Measurements from ENCODE around the gene DNAJC17. TPM values are rescaled to one million over a fixed set of nuclear protein-coding genes. Genes with fewer than 3 reads are reported as not detected.

DNAJC17 gene
- total RNA-seq (2012; rRNA removed) = 10.7 and 13.9 TPM in 2 replicates

DNA sequence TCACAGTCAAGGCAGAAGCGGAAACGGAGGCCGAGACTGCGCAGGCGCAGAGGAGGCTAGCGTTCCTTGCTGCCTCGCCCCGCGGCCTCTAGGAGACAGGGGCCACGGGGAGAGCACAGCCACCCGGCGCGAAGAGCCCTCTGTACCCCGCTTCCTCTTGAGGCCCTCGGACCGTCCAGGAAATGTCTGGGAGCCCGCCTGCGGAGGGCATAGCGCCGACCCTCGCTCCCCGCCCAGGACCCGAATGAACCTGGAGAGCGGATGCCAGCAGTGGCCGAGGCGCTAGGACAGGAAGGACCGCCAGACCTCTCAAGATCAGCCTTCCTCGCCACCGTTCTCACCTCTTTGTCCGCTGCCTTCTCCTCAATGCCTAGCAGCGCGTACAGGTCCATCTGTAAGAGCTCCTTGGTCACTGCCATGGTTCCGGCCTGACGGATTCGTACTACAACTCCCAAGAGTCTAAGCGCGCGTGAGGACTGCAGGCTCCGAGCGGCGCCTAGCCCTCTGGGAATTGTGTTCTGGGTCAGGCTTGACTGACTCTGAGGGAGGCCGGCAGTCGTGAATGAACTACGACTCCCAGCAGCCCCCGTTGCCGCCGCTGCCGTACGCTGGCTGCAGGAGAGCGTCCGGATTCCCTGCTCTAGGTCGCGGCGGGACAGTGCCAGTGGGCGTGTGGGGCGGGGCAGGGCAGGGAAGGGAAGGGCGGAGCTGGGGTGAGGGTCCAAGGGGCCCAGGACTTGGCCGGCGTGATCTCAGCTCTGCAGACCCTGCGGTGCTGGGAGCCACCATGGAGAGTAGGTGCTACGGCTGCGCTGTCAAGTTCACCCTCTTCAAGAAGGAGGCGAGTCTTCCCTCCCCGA is at the start of gene DNAJC17, which contains the start of gene ZFYVE19:
Gene DNAJC17, minus strand, starts transcription at position 446 of the 860 bp plus-strand sequence. Its CDS starts 27 bp downstream, at position 419.
Gene ZFYVE19, plus strand, starts transcription at position 62 of the 860 bp plus-strand sequence. Its CDS starts 501 bp downstream, at position 563.
- peaks cover 24% of the 10 kb centered on the region for H3K36me3 ChIP-seq (ENCODE audit: insufficient read depth, low read length)
- peak within 1 kb of the TSS; percentile 93 for H3K9ac ChIP-seq (ENCODE audit: low read depth, low read length)
- H3K4me1 ChIP-seq (ENCODE audit: control insufficient read depth, insufficient read depth, low read length) = peaks cover 16% of the 10 kb centered on the region
- H3K27me3 ChIP-seq (ENCODE audit: control insufficient read depth, insufficient read depth, low read length) = no peaks in the 10 kb centered on the region
- H3K4me3 ChIP-seq (ENCODE audit: low read length) = peak within 1 kb of the TSS; percentile 87
- H3K9me3 ChIP-seq (replicated peaks; ENCODE audit: low read length) = no peaks in the 10 kb centered on the region
- H3K4me2 ChIP-seq (ENCODE audit: low read length) = peak within 1 kb of the TSS; percentile 82

- Histone ChIP-seq H3K9ac (ENCODE audit: low read depth, low read length) (no peak overlapping the region), H3K9me3 (replicated peaks; ENCODE audit: low read length) (no peaks in the 10 kb centered on the region), H3K27me3 (ENCODE audit: control insufficient read depth, insufficient read depth, low read length) (peaks cover 9% of the 10 kb centered on the region), H3K4me2 (ENCODE audit: low read length) (no peak overlapping the region), H3K36me3 (ENCODE audit: insufficient read depth, low read length) (no peaks in the 10 kb centered on the region), H3K4me3 (ENCODE audit: low read length) (no peak overlapping the region), H3K4me1 (ENCODE audit: control insufficient read depth, insufficient read depth, low read length) (no peaks in the 10 kb centered on the region)
Observed at GRCh38 chr15:40856746-40857145, 49.5 kb upstream of the DNAJC17 start.

- Histone ChIP-seq H3K36me3 (ENCODE audit: insufficient read depth, low read length) (no peaks in the 10 kb centered on the region), H3K4me1 (ENCODE audit: control insufficient read depth, insufficient read depth, low read length) (no peaks in the 10 kb centered on the region), H3K4me2 (ENCODE audit: low read length) (no peak overlapping the region), H3K27me3 (ENCODE audit: control insufficient read depth, insufficient read depth, low read length) (peaks cover 6% of the 10 kb centered on the region), H3K9ac (ENCODE audit: low read depth, low read length) (no peak overlapping the region), H3K4me3 (ENCODE audit: low read length) (no peak overlapping the region), H3K9me3 (replicated peaks; ENCODE audit: low read length) (no peaks in the 10 kb centered on the region)
Observed at GRCh38 chr15:40855706-40856234, 48.5 kb upstream of the DNAJC17 start.

DNA sequence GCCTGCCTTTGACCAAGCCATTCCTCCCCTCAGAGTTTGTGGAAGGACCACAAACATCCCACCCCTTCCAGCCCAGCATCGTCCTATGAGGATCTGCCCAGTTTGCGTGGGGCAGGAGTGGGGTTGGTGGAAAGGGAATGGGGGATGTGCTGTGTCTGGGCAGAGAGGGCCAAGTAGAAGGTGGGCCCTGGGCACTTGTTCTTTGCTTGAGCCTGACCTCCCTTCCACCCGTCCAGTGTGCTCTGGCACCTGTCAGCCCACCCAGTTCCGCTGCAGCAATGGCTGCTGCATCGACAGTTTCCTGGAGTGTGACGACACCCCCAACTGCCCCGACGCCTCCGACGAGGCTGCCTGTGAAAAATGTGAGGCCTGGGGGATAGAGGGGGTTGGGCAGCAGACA is 46.9 kb upstream of the DNAJC17 start:
- Histone ChIP-seq H3K9ac (ENCODE audit: low read depth, low read length) (no peak overlapping the region), H3K4me3 (ENCODE audit: low read length) (no peak overlapping the region)

GRCh38 chr15:40853241-40853890 is 46.1 kb upstream of the DNAJC17 start:
- H3K9ac ChIP-seq (ENCODE audit: low read depth, low read length) = no peak overlapping the region
- no peak overlapping the region for H3K4me3 ChIP-seq (ENCODE audit: low read length)
- peaks cover 9% of the 10 kb centered on the region for H3K27me3 ChIP-seq (ENCODE audit: control insufficient read depth, insufficient read depth, low read length)
- no peaks in the 10 kb centered on the region for H3K4me1 ChIP-seq (ENCODE audit: control insufficient read depth, insufficient read depth, low read length)
- no peak overlapping the region for H3K4me2 ChIP-seq (ENCODE audit: low read length)
- no peaks in the 10 kb centered on the region for H3K36me3 ChIP-seq (ENCODE audit: insufficient read depth, low read length)
- H3K9me3 ChIP-seq (replicated peaks; ENCODE audit: low read length) = no peaks in the 10 kb centered on the region

More for the DNA sequence above, 46.9 kb upstream of the DNAJC17 start:
- H3K4me2 ChIP-seq (ENCODE audit: low read length) = no peak overlapping the region
- H3K4me1 ChIP-seq (ENCODE audit: control insufficient read depth, insufficient read depth, low read length) = no peaks in the 10 kb centered on the region
- peaks cover 9% of the 10 kb centered on the region for H3K27me3 ChIP-seq (ENCODE audit: control insufficient read depth, insufficient read depth, low read length)
- H3K36me3 ChIP-seq (ENCODE audit: insufficient read depth, low read length) = no peaks in the 10 kb centered on the region
- no peaks in the 10 kb centered on the region for H3K9me3 ChIP-seq (replicated peaks; ENCODE audit: low read length)

GRCh38 chr15:40852529-40852928 is 45.3 kb upstream of the DNAJC17 start:
- Histone ChIP-seq H3K27me3 (ENCODE audit: control insufficient read depth, insufficient read depth, low read length) (peaks cover 12% of the 10 kb centered on the region), H3K4me3 (ENCODE audit: low read length) (no peak overlapping the region), H3K9ac (ENCODE audit: low read depth, low read length) (no peak overlapping the region), H3K4me2 (ENCODE audit: low read length) (no peak overlapping the region), H3K4me1 (ENCODE audit: control insufficient read depth, insufficient read depth, low read length) (no peaks in the 10 kb centered on the region), H3K36me3 (ENCODE audit: insufficient read depth, low read length) (no peaks in the 10 kb centered on the region), H3K9me3 (replicated peaks; ENCODE audit: low read length) (no peaks in the 10 kb centered on the region)

DNA sequence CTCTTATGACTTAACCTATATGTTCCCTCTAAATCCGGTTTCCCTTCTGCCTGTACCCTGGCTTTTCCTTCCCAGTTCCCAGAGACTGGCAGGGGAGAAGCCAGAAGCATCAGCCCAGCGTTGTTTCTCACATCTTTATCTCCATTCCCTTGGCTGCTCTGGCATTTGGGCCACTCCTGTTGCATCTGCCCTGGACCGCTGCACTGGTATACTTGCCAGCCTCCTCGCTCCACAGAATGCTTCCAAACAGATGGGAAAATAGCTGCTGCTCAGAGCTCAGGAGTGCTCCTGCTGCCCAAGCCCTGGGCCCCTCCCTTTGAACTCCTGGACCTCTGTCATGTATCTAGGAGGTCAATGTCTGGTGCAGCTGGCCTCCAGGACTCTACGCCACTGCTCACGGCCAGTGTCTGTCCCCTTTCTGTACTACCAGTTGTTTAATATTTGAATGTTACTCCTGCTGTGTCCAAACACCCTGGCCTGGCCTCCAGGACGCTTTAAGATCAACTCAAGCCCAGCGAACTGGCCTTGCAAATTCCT is 43.4 kb upstream of the DNAJC17 start:
- Histone ChIP-seq H3K4me2 (ENCODE audit: low read length) (no peak overlapping the region), H3K4me1 (ENCODE audit: control insufficient read depth, insufficient read depth, low read length) (no peaks in the 10 kb centered on the region), H3K36me3 (ENCODE audit: insufficient read depth, low read length) (no peaks in the 10 kb centered on the region), H3K4me3 (ENCODE audit: low read length) (no peak overlapping the region), H3K9ac (ENCODE audit: low read depth, low read length) (no peak overlapping the region), H3K9me3 (replicated peaks; ENCODE audit: low read length) (no peaks in the 10 kb centered on the region), H3K27me3 (ENCODE audit: control insufficient read depth, insufficient read depth, low read length) (peaks cover 19% of the 10 kb centered on the region)

DNA sequence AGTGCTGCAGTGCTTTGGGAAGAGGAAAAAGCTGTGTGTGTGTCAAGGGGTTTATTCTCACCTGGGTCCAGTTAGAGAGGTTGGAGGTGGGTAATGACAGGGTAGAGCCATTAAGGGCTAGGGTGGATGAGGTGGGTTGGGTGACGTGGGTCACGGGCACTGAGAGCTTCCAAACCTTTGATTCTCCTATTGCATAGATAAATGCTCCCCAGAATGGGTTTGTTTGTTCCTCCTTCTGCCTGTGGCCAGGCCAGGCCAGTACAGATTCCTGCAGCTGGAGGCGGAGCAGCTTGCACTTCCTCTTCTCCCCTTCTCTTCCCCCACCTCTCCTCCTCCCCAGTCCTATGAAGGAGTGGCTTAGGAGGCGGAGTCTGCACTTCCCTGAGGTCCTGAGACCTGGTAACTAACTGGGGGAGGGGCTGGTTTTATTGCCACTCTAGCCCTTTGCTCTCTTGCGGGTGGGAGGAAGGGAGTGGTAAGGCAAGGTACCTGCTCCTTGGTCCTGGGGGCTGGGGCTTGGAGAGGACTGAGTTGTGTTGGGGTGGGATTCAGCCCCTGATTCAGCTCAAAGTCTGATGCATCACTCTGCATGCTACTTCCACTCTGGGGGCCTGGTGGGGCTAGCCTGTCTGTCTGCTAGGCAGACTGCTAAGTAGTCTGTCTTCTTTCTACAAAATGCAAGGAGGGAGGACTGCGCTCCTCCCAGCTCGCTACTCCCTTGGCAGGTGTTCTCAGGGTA is 40.1 kb upstream of the DNAJC17 start:
- no peak overlapping the region for H3K4me2 ChIP-seq (ENCODE audit: low read length)
- H3K4me1 ChIP-seq (ENCODE audit: control insufficient read depth, insufficient read depth, low read length) = peaks cover 12% of the 10 kb centered on the region
- peaks cover 43% of the 10 kb centered on the region for H3K27me3 ChIP-seq (ENCODE audit: control insufficient read depth, insufficient read depth, low read length)
- no peaks in the 10 kb centered on the region for H3K9me3 ChIP-seq (replicated peaks; ENCODE audit: low read length)
- no peak overlapping the region for H3K9ac ChIP-seq (ENCODE audit: low read depth, low read length)
- H3K36me3 ChIP-seq (ENCODE audit: insufficient read depth, low read length) = no peaks in the 10 kb centered on the region
- H3K4me3 ChIP-seq (ENCODE audit: low read length) = no peak overlapping the region

DNA sequence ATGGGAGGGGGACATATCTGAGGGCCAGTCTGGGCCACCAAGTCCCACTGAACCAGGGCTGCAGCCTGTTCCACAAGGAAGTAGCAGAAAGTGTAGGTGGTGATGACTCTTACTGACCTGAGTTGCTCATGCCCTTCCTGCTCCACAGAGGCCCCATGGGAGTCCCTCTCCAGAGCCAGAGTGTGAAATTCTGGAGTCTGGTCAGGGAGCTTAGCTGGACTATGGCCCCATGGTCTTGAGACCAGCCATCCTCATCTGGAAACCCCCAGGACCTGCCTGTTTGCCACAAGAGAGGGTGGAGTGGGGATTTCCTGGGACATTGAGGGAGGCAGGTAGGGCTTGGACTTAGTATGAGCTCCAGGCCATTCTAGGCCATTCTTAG is 39.6 kb upstream of the DNAJC17 start:
- H3K4me1 ChIP-seq (ENCODE audit: control insufficient read depth, insufficient read depth, low read length) = peaks cover 12% of the 10 kb centered on the region
- H3K9ac ChIP-seq (ENCODE audit: low read depth, low read length) = no peak overlapping the region

GRCh38 chr15:40845511-40846284 is 38.4 kb upstream of the DNAJC17 start:
- Histone ChIP-seq H3K9ac (ENCODE audit: low read depth, low read length) (no peak overlapping the region), H3K4me2 (ENCODE audit: low read length) (no peak overlapping the region), H3K4me3 (ENCODE audit: low read length) (no peak overlapping the region), H3K4me1 (ENCODE audit: control insufficient read depth, insufficient read depth, low read length) (peaks cover 12% of the 10 kb centered on the region), H3K9me3 (replicated peaks; ENCODE audit: low read length) (no peaks in the 10 kb centered on the region), H3K27me3 (ENCODE audit: control insufficient read depth, insufficient read depth, low read length) (peaks cover 55% of the 10 kb centered on the region), H3K36me3 (ENCODE audit: insufficient read depth, low read length) (no peaks in the 10 kb centered on the region)

More for the DNA sequence above, 39.6 kb upstream of the DNAJC17 start:
- H3K4me2 ChIP-seq (ENCODE audit: low read length) = no peak overlapping the region
- H3K4me3 ChIP-seq (ENCODE audit: low read length) = no peak overlapping the region
- H3K36me3 ChIP-seq (ENCODE audit: insufficient read depth, low read length) = no peaks in the 10 kb centered on the region
- no peaks in the 10 kb centered on the region for H3K9me3 ChIP-seq (replicated peaks; ENCODE audit: low read length)
- H3K27me3 ChIP-seq (ENCODE audit: control insufficient read depth, insufficient read depth, low read length) = peaks cover 47% of the 10 kb centered on the region

All from skeletal muscle satellite cell (primary cell).